Measurements from ENCODE around the gene ITGA1. TPM values are rescaled to one million over a fixed set of nuclear protein-coding genes. Genes with fewer than 3 reads are reported as not detected.
A peak's percentile ranks its signal among the peaks of the same experiment; 100 is the strongest.

ITGA1 gene
- total and polyA plus RNA-seq, 2 of the 8 experiments (the other 6 are each of a cell fraction or from before 2014, with no cell fraction given) = 2.3 to 9.0 TPM

DNA sequence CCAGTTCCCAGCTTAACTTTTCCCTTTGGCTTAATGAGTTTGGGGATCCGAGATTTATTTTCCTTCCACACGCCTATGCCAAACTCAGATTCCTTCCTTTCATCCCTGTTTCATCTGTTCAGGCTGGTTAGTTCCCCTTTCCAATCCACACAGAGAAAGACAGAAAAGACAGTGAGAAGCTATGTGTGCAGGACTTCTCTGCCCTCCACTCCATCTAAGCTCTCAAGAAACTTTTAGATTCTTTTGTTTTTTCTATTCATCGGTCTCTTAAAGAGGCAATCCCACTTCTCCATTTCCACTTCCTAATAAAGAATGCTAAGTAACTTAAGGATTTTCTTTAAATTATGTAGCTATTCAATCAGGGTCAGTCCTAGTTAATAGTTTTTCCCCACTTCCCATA, 11.2 kb downstream of the ITGA1 start:
- no peak for TF ChIP-seq EZH2 (IDR thresholded peaks at IDR 0.05; ENCODE audit: low read depth, low read length, severe bottlenecking)
- TF ChIP-seq NANOG (IDR thresholded peaks at IDR 0.05; ENCODE audit: insufficient read depth, low read depth, low read length, poor library complexity, severe bottlenecking) = no peak
- peak; percentile 35 for TF ChIP-seq ASH2L (IDR thresholded peaks at IDR 0.05; ENCODE audit: low read length)
- H3K4ac ChIP-seq (replicated peaks; ENCODE audit: insufficient read length, low read depth, low read length) = no peak overlapping the region
- no peak overlapping the region for H2BK120ac ChIP-seq (replicated peaks; ENCODE audit: low read depth, low read length)
- CTCF ChIA-PET (ENCODE audit: partially characterized antibody) = interaction anchor here (1.2 to 3.8 kb wide), 4 partner anchors 10 to 117 kb away, joined by 3 to 39 read pairs (median 4); partner anchors contain the start of genes ITGA1 and PELO
- no peak overlapping the region for H2BK20ac ChIP-seq (ENCODE audit: low read length)
- H3K79me1 ChIP-seq (ENCODE audit: low read depth, low read length) = peaks cover 3% of the 10 kb centered on the region
- WGBS, 2 experiments (ENCODE audit: extremely low coverage in 1 of 2, insufficient coverage in 1 of 2, insufficient read length in 1 of 2, insufficient replicate concordance in 2 of 2, low coverage in 1 of 2, low lambda C conversion rate in 2 of 2, missing lambda C conversion rate in 1 of 2) = 59% methylated on average over 3 of the region's 3 CpGs; no CpG with 5 or more reads in 1 of the 2 experiments
- DNase-seq (ENCODE audit: low read depth in 1 of 2, low spot score in 2 of 2) (no peak), FAIRE-seq (no peak)
- peaks cover 21% of the 10 kb centered on the region for H3K23me2 ChIP-seq (ENCODE audit: low read depth, low read length)
- H3K14ac ChIP-seq (ENCODE audit: insufficient read length) = no peak overlapping the region
- H3K9me3 ChIP-seq (ENCODE audit: insufficient read depth in 2 of 2, low read depth in 1 of 2, low read length in 1 of 2) = no peaks in the 10 kb centered on the region
- H3K36me3 ChIP-seq (ENCODE audit: control insufficient read depth in 2 of 4, insufficient read depth in 4 of 4, low read length in 3 of 4) = peaks cover 0 to 14% (median 3%) of the 10 kb centered on the region in 4 experiments; a peak in 2 of 8 replicates
- H2BK12ac ChIP-seq (ENCODE audit: low read depth, low read length) = peak overlapping the region; percentile 54; the same call in 1 of the 2 replicates
- H3K18ac ChIP-seq (ENCODE audit: extremely low read depth, low read length) = no peak overlapping the region
- no peaks in the 10 kb centered on the region for H3K27me3 ChIP-seq (replicated peaks in 1 of 4; ENCODE audit: control insufficient read depth in 3 of 4, extremely low read depth in 1 of 4, insufficient read depth in 3 of 4, low read length in 3 of 4)
- no peak overlapping the region for H4K91ac ChIP-seq (replicated peaks; ENCODE audit: insufficient read length, low read length)
- peaks cover 5 to 11% (median 9%) of the 10 kb centered on the region in 4 experiments; a peak in 5 of 7 replicates for H3K4me1 ChIP-seq (replicated peaks in 1 of 4; ENCODE audit: control insufficient read depth in 3 of 4, insufficient read depth in 4 of 4, low read length in 3 of 4)
- H4K5ac ChIP-seq (ENCODE audit: insufficient read length, low read depth, low read length) = peak overlapping the region; percentile 22
- H2AFZ ChIP-seq (ENCODE audit: low read length) = no peak overlapping the region
- no peak overlapping the region for H2BK5ac ChIP-seq (ENCODE audit: low read depth, low read length)
- peaks cover 0 to 37% of the 10 kb centered on the region in 2 experiments; a peak in 3 of 4 replicates for H3K79me2 ChIP-seq (ENCODE audit: control insufficient read depth in 1 of 2, insufficient read depth in 2 of 2, low read length in 2 of 2)
- H3K4me2 ChIP-seq (ENCODE audit: insufficient read depth in 1 of 2, low read depth in 2 of 2, low read length in 2 of 2) = peak overlapping the region; percentile 89 to 94
- no peak overlapping the region for H4K8ac ChIP-seq (ENCODE audit: extremely low read depth, insufficient read depth, low read length)
- H3K4me3 ChIP-seq (ENCODE audit: extremely low read depth in 1 of 4, insufficient read depth in 2 of 4, low read depth in 3 of 4, low read length in 4 of 4) = peak overlapping the region; percentile 81 to 93 (median 86); a peak in 7 of 8 replicates
- peaks cover 4 to 8% of the 10 kb centered on the region in 2 experiments for H4K20me1 ChIP-seq (replicated peaks in 1 of 2; ENCODE audit: control insufficient read depth in 1 of 2, insufficient read depth in 2 of 2, low read length in 2 of 2)
- H3K23ac ChIP-seq (ENCODE audit: insufficient read length) = no peak overlapping the region
- POLR2A ChIA-PET (ENCODE audit: partially characterized antibody) = interaction anchor here (0.9 to 3.7 kb wide), 10 partner anchors 9 to 113 kb away, joined by 3 to 29 read pairs (median 4); partner anchors contain the start of genes ITGA1 and PELO
- H2AK5ac ChIP-seq (ENCODE audit: low read depth, low read length) = no peak overlapping the region
- H2BK15ac ChIP-seq (ENCODE audit: low read length) = no peak overlapping the region
- H3K56ac ChIP-seq (replicated peaks; ENCODE audit: insufficient read length, low read depth, low read length) = no peak overlapping the region
- H3K27ac ChIP-seq (ENCODE audit: low read depth, low read length) = peak overlapping the region; percentile 88
- H3K9ac ChIP-seq (replicated peaks in 1 of 4; ENCODE audit: extremely low read depth in 1 of 4, low read depth in 3 of 4, low read length in 3 of 4) = no peak overlapping the region
